GM18520 (cell line): ENCODE measurements around the gene CHST6.
A peak's percentile ranks its signal among the peaks of the same experiment; 100 is the strongest.
"Not testable (repeated sequence)": the region's sequence is repeated elsewhere in the genome, so short reads cannot be mapped to it uniquely, and the experiment has no call there.

Source experiments
- ATAC-seq: cut with Tn5 transposase; IDR thresholded peaks from one replicate; pipeline ENCODE4 v1.9.1; 2021; ENCODE audit not compliant: unreplicated experiment

Gene CHST6

GRCh38 chr16:75495076-75495674 lies at the start of gene CHST6:
CHST6 (minus strand) TSS chr16:75495441; CDS start chr16:75479828, 15,613 bp downstream.
- no peak for ATAC-seq

GRCh38 chr16:75542462-75542861 lies 47.2 kb upstream of the CHST6 start:
- not testable (repeated sequence) for ATAC-seq

GRCh38 chr16:75541236-75541635 lies 46.0 kb upstream of the CHST6 start:
- no peak for ATAC-seq

GRCh38 chr16:75538882-75539565 lies 43.8 kb upstream of the CHST6 start:
- ATAC-seq = not testable (repeated sequence)

- ATAC-seq = no peak
Measured at GRCh38 chr16:75537776-75538175, 42.5 kb upstream of the CHST6 start.

GRCh38 chr16:75535901-75536300 lies 40.7 kb upstream of the CHST6 start, which contains the start of gene CHST5:
CHST5 (minus strand) TSS chr16:75536108; CDS start chr16:75530384, 5,724 bp downstream.
- no peak for ATAC-seq

- no peak for ATAC-seq
Measured at GRCh38 chr16:75535211-75535843, 40.1 kb upstream of the CHST6 start.

GRCh38 chr16:75534560-75535205 lies 39.4 kb upstream of the CHST6 start:
- ATAC-seq = no peak

- no peak for ATAC-seq
Measured at GRCh38 chr16:75532791-75533190, 37.5 kb upstream of the CHST6 start.

GRCh38 chr16:75532142-75532765 lies 37.0 kb upstream of the CHST6 start:
- ATAC-seq = no peak

GRCh38 chr16:75529959-75530358 lies 34.7 kb upstream of the CHST6 start:
- ATAC-seq = no peak

- no peak for ATAC-seq
Measured at GRCh38 chr16:75529056-75529905, 34.0 kb upstream of the CHST6 start.

- ATAC-seq = no peak
Measured at GRCh38 chr16:75527825-75528299, 32.6 kb upstream of the CHST6 start.

GRCh38 chr16:75526032-75526790 lies 31.0 kb upstream of the CHST6 start:
- no peak for ATAC-seq

- ATAC-seq = no peak
Measured at GRCh38 chr16:75519175-75519574, 23.9 kb upstream of the CHST6 start.

GRCh38 chr16:75516189-75516966 lies 21.1 kb upstream of the CHST6 start:
- peak; percentile 5 for ATAC-seq

GRCh38 chr16:75514296-75514695 lies 19.1 kb upstream of the CHST6 start:
- no peak for ATAC-seq

GRCh38 chr16:75506574-75506973 lies 11.3 kb upstream of the CHST6 start:
- ATAC-seq = no peak

GRCh38 chr16:75506107-75506506 lies 10.9 kb upstream of the CHST6 start:
- ATAC-seq = no peak
